ENCODE measurements around the gene PUDP.
A peak's percentile ranks its signal among the peaks of the same experiment; 100 is the strongest.

Gene PUDP

DNA sequence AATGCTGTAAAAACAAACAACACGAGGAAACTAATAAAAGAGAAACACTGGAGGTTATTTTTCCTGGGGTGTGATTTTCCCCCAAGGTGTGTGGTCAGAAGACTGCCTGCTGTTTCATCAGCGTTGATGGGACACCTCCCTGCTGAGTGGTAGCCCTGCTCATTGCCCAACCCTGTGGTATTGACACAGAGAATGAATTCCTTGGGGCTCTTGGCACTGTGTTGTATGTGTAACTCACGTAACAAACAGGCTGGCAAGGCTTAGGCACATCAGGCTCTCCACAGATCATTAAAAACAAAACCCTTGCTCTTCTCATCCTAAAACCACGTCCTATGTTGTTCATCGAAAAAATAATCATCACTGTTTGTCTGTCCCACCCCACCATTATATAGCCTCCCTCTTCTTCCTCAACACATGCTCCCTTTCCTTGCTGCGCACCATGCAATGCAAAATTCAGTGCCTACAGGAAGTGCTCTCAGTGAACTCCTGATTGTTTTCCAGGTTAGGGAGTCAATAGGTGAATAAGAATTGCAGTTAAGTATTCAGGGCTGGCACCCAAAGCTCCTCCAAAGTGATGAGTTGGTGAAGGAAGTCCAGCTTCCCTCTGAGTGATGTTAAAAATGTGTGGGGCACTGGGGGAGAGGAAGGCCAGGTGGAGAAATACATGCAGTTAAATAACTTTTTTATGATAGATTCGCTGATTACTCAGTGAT is 11.4 kb upstream of the PUDP start:
- H3K4me3 ChIP-seq (ENCODE audit: control insufficient read depth in 1 of 7, extremely low read depth in 1 of 7, insufficient read depth in 4 of 7, low read depth in 2 of 7, low read length in 6 of 7): no peak overlapping the region
- WGBS (ENCODE audit: insufficient coverage): 92% methylated on average over 6 of the region's 7 CpGs
- H3K36me3 ChIP-seq (ENCODE audit: control insufficient read depth in 4 of 4, insufficient read depth in 4 of 4, low read length in 3 of 4): no peaks in the 10 kb centered on the region
- CTCF ChIA-PET: no interaction called here
- H3K27me3 ChIP-seq (replicated peaks in 2 of 5; ENCODE audit: control insufficient read depth in 4 of 5, insufficient read depth in 5 of 5, low read length in 4 of 5): peaks cover 0 to 2% (median 0%) of the 10 kb centered on the region in 5 experiments
- no peak for DNase-seq
- POLR2A ChIA-PET: no interaction called here
- no peaks in the 10 kb centered on the region for H3K9me3 ChIP-seq (ENCODE audit: control extremely low read depth in 1 of 5, control insufficient read depth in 4 of 5, insufficient read depth in 2 of 5, low read depth in 1 of 5, low read length in 4 of 5)
- no peak overlapping the region for H3K27ac ChIP-seq (ENCODE audit: insufficient read depth in 1 of 2, low read depth in 1 of 2, low read length in 2 of 2, poor library complexity in 1 of 2, severe bottlenecking in 2 of 2)
- H3K4me1 ChIP-seq (ENCODE audit: control extremely low read depth in 1 of 4, control insufficient read depth in 4 of 4, insufficient read depth in 4 of 4, low read length in 3 of 4): no peaks in the 10 kb centered on the region

DNA sequence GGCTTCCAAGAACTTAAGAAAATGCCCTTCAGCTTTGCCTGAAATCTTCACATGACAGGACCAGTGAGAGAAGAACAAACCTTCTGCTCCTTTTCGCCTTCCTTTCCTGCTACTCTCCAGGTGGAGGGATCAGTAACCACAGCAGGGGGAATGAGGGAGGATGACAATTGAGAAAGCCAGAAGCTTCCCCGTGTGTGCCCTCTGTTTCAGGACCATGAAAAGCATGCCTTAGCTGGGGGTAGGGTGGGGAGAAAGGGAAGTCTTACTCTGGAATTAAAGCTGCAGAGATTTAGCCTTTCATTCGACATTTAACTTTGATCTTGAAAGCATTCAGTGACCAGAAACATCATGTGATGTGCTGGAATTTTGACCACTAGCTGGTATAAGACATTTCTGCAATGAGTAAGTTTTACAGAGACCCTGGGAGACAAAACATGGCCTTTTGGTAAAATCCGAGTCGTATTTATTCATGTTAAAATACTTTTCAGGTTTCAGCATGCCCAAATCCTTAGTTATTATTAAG is 10.6 kb upstream of the PUDP start:
- Histone ChIP-seq H3K27me3 (replicated peaks in 2 of 5; ENCODE audit: control insufficient read depth in 4 of 5, insufficient read depth in 5 of 5, low read length in 4 of 5) (peaks cover 0 to 4% (median 0%) of the 10 kb centered on the region in 5 experiments), H3K27ac (ENCODE audit: insufficient read depth in 1 of 2, low read depth in 1 of 2, low read length in 2 of 2, poor library complexity in 1 of 2, severe bottlenecking in 2 of 2) (no peak overlapping the region), H3K4me1 (ENCODE audit: control extremely low read depth in 1 of 4, control insufficient read depth in 4 of 4, insufficient read depth in 4 of 4, low read length in 3 of 4) (no peaks in the 10 kb centered on the region), H3K36me3 (ENCODE audit: control insufficient read depth in 4 of 4, insufficient read depth in 4 of 4, low read length in 3 of 4) (no peaks in the 10 kb centered on the region), H3K9me3 (ENCODE audit: control extremely low read depth in 1 of 5, control insufficient read depth in 4 of 5, insufficient read depth in 2 of 5, low read depth in 1 of 5, low read length in 4 of 5) (no peaks in the 10 kb centered on the region), H3K4me3 (ENCODE audit: control insufficient read depth in 1 of 7, extremely low read depth in 1 of 7, insufficient read depth in 4 of 7, low read depth in 2 of 7, low read length in 6 of 7) (no peak overlapping the region)
- ChIA-PET CTCF (no interaction called here), POLR2A (no interaction called here)
- no peak for DNase-seq
- WGBS (ENCODE audit: insufficient coverage): 67% methylated on average over 2 of the region's 5 CpGs

DNA sequence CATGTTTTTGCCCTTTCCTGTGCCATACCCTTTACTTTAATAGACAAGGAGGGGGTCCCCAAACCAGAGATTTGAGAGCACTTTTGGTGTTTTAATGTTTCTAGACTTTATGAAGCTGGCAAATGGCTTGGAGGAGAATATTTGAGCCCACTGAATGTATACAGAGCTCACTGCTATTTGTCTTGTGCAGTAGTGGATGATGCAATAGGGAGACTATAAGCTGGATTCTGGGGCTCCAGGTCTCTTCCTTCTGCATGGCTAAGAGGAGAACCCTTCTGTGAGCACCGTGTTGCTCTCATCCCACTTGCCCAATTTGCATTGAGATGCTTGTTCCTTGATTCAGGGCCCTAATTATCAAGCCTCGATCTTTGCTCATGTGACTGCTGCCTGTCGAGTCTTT is 8.9 kb upstream of the PUDP start:
- Histone ChIP-seq H3K9me3 (ENCODE audit: control extremely low read depth in 1 of 5, control insufficient read depth in 4 of 5, insufficient read depth in 2 of 5, low read depth in 1 of 5, low read length in 4 of 5) (no peaks in the 10 kb centered on the region), H3K4me3 (ENCODE audit: control insufficient read depth in 1 of 7, extremely low read depth in 1 of 7, insufficient read depth in 4 of 7, low read depth in 2 of 7, low read length in 6 of 7) (no peak overlapping the region), H3K27me3 (replicated peaks in 2 of 5; ENCODE audit: control insufficient read depth in 4 of 5, insufficient read depth in 5 of 5, low read length in 4 of 5) (peaks cover 0 to 4% (median 0%) of the 10 kb centered on the region in 5 experiments), H3K27ac (ENCODE audit: insufficient read depth in 1 of 2, low read depth in 1 of 2, low read length in 2 of 2, poor library complexity in 1 of 2, severe bottlenecking in 2 of 2) (no peak overlapping the region), H3K36me3 (ENCODE audit: control insufficient read depth in 4 of 4, insufficient read depth in 4 of 4, low read length in 3 of 4) (no peaks in the 10 kb centered on the region), H3K4me1 (ENCODE audit: control extremely low read depth in 1 of 4, control insufficient read depth in 4 of 4, insufficient read depth in 4 of 4, low read length in 3 of 4) (no peaks in the 10 kb centered on the region)
- 90% methylated on average over 3 of the region's 3 CpGs for WGBS (ENCODE audit: insufficient coverage)
- POLR2A ChIA-PET: no interaction called here
- CTCF ChIA-PET: no interaction called here
- DNase-seq: no peak

DNA sequence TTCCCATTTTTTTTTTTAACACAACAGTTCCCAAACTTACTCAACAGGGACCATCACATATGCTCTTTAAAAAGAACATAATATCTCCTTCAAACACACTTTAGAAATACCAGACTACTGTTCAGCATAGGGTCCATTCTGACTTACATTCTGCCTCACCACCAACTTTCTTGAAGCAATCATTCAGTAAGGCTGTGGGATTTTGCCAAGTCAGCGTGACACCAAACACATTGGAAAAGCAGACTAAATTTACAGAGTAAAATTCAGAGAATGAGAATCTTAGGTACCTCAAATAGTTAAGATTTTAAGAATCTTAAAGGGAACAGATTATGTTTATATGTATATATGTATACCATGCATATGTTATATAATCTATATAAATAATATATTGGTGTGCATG is 7.2 kb upstream of the PUDP start:
- peaks cover 0 to 4% (median 0%) of the 10 kb centered on the region in 5 experiments for H3K27me3 ChIP-seq (replicated peaks in 2 of 5; ENCODE audit: control insufficient read depth in 4 of 5, insufficient read depth in 5 of 5, low read length in 4 of 5)
- no peaks in the 10 kb centered on the region for H3K9me3 ChIP-seq (ENCODE audit: control extremely low read depth in 1 of 5, control insufficient read depth in 4 of 5, insufficient read depth in 2 of 5, low read depth in 1 of 5, low read length in 4 of 5)
- no peak overlapping the region for H3K27ac ChIP-seq (ENCODE audit: insufficient read depth in 1 of 2, low read depth in 1 of 2, low read length in 2 of 2, poor library complexity in 1 of 2, severe bottlenecking in 2 of 2)
- no peak overlapping the region for H3K4me3 ChIP-seq (ENCODE audit: control insufficient read depth in 1 of 7, extremely low read depth in 1 of 7, insufficient read depth in 4 of 7, low read depth in 2 of 7, low read length in 6 of 7)
- H3K36me3 ChIP-seq (ENCODE audit: control insufficient read depth in 4 of 4, insufficient read depth in 4 of 4, low read length in 3 of 4): no peaks in the 10 kb centered on the region
- ChIA-PET POLR2A (no interaction called here), CTCF (interaction anchor here (0.7 kb wide), 1 partner anchor 35 kb away, joined by 3 read pairs; no protein-coding TSS in a partner anchor)
- no CpG with 5 or more reads among the region's 1 CpG for WGBS (ENCODE audit: insufficient coverage)
- no peaks in the 10 kb centered on the region for H3K4me1 ChIP-seq (ENCODE audit: control extremely low read depth in 1 of 4, control insufficient read depth in 4 of 4, insufficient read depth in 4 of 4, low read length in 3 of 4)
- no peak for DNase-seq

DNA sequence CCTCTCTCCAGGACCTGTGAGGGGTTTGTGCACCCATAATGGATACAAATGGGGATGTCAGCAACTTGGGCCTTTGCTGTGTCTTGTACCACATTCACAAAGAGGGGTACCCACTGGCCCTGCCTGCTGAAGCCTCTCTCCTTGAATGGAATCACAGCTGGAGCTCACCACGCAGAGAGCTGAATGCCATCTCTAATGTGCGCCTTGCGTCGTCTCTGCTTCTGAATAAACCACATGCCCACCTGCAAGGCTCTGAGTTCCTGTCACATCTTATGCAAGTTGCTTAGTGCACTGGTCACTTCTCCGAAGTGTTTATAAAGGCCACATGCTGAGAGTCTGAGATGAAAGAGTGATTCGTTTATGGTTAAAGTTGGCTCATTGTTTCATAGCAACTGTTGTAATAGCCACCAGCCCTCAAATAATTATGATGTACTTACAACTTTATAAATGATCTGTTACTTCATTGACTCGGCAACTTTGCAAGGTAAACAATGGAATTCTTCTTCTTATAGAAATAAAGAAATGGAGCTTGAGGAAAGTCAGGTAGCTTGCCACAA is 6.2 kb upstream of the PUDP start:
- WGBS (ENCODE audit: insufficient coverage): 91% methylated on average over 6 of the region's 7 CpGs
- ChIA-PET CTCF (interaction anchor here (0.7 kb wide), 1 partner anchor 34 kb away, joined by 3 read pairs; no protein-coding TSS in a partner anchor), POLR2A (no interaction called here)
- Histone ChIP-seq H3K36me3 (ENCODE audit: control insufficient read depth in 4 of 4, insufficient read depth in 4 of 4, low read length in 3 of 4) (no peaks in the 10 kb centered on the region), H3K4me1 (ENCODE audit: control extremely low read depth in 1 of 4, control insufficient read depth in 4 of 4, insufficient read depth in 4 of 4, low read length in 3 of 4) (no peaks in the 10 kb centered on the region), H3K4me3 (ENCODE audit: control insufficient read depth in 1 of 7, extremely low read depth in 1 of 7, insufficient read depth in 4 of 7, low read depth in 2 of 7, low read length in 6 of 7) (no peak overlapping the region), H3K27ac (ENCODE audit: insufficient read depth in 1 of 2, low read depth in 1 of 2, low read length in 2 of 2, poor library complexity in 1 of 2, severe bottlenecking in 2 of 2) (no peak overlapping the region), H3K27me3 (replicated peaks in 2 of 5; ENCODE audit: control insufficient read depth in 4 of 5, insufficient read depth in 5 of 5, low read length in 4 of 5) (peaks cover 0 to 4% (median 0%) of the 10 kb centered on the region in 5 experiments), H3K9me3 (ENCODE audit: control extremely low read depth in 1 of 5, control insufficient read depth in 4 of 5, insufficient read depth in 2 of 5, low read depth in 1 of 5, low read length in 4 of 5) (no peaks in the 10 kb centered on the region)
- DNase-seq: no peak

DNA sequence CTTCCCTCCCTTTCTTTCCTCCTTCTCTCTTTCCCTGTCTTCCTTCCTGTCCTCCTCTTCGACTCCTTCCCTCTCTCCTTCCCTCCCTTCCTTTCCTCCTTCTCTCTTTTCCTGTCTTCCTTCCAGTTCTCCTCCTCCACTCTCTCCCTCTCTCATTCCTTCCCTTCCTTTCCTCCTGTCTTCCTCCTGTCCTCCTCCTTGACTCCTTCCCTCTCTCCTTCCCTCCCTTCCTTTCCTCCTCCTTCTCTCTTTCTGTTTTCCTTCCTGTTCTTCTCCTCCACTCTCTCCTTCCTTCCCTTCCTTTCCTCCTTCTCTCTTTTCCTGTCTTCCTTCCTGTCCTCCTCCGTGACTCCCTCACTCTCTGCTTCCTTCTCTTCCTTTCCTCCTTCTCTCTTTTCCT is 5.3 kb upstream of the PUDP start:
- peaks cover 0 to 1% (median 0%) of the 10 kb centered on the region in 4 experiments for H3K4me1 ChIP-seq (ENCODE audit: control extremely low read depth in 1 of 4, control insufficient read depth in 4 of 4, insufficient read depth in 4 of 4, low read length in 3 of 4)
- POLR2A ChIA-PET: no interaction called here
- H3K27me3 ChIP-seq (replicated peaks in 2 of 5; ENCODE audit: control insufficient read depth in 4 of 5, insufficient read depth in 5 of 5, low read length in 4 of 5): peaks cover 0 to 4% (median 0%) of the 10 kb centered on the region in 5 experiments
- 73% methylated on average over 2 of the region's 2 CpGs for WGBS (ENCODE audit: insufficient coverage)
- no peaks in the 10 kb centered on the region for H3K36me3 ChIP-seq (ENCODE audit: control insufficient read depth in 4 of 4, insufficient read depth in 4 of 4, low read length in 3 of 4)
- no peak for DNase-seq
- CTCF ChIA-PET: no interaction called here
- H3K9me3 ChIP-seq (ENCODE audit: control extremely low read depth in 1 of 5, control insufficient read depth in 4 of 5, insufficient read depth in 2 of 5, low read depth in 1 of 5, low read length in 4 of 5): no peaks in the 10 kb centered on the region
- H3K4me3 ChIP-seq (ENCODE audit: control insufficient read depth in 1 of 7, extremely low read depth in 1 of 7, insufficient read depth in 4 of 7, low read depth in 2 of 7, low read length in 6 of 7): no peak overlapping the region
- H3K27ac ChIP-seq (ENCODE audit: insufficient read depth in 1 of 2, low read depth in 1 of 2, low read length in 2 of 2, poor library complexity in 1 of 2, severe bottlenecking in 2 of 2): no peak overlapping the region

DNA sequence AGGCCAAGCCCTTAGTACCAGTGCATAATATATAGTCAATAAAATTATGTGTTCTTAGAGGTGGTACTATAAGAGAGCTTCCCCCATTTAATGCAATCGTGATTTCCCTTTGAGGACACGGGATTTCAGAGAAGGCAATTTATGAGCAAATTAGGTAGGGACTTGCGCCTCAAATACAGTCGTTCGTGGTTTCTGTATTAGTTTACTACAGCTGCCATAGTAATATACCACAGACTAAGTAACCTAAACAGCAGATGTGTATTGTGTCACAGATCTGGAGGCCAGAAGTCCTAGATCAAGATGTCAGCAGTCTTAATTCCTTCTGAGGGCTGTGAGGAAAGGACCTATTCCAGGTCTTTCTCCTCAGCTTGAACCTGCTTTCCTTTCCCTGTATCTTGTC is 1.5 kb upstream of the PUDP start:
- Histone ChIP-seq H3K9me3 (ENCODE audit: control extremely low read depth in 1 of 5, control insufficient read depth in 4 of 5, insufficient read depth in 2 of 5, low read depth in 1 of 5, low read length in 4 of 5) (no peaks in the 10 kb centered on the region), H3K4me1 (ENCODE audit: control extremely low read depth in 1 of 4, control insufficient read depth in 4 of 4, insufficient read depth in 4 of 4, low read length in 3 of 4) (peaks cover 0 to 14% (median 5%) of the 10 kb centered on the region in 4 experiments), H3K4me3 (ENCODE audit: control insufficient read depth in 1 of 7, extremely low read depth in 1 of 7, insufficient read depth in 4 of 7, low read depth in 2 of 7, low read length in 6 of 7) (no peak overlapping the region), H3K36me3 (ENCODE audit: control insufficient read depth in 4 of 4, insufficient read depth in 4 of 4, low read length in 3 of 4) (no peaks in the 10 kb centered on the region), H3K27ac (ENCODE audit: insufficient read depth in 1 of 2, low read depth in 1 of 2, low read length in 2 of 2, poor library complexity in 1 of 2, severe bottlenecking in 2 of 2) (no peak overlapping the region), H3K27me3 (replicated peaks in 2 of 5; ENCODE audit: control insufficient read depth in 4 of 5, insufficient read depth in 5 of 5, low read length in 4 of 5) (peaks cover 0 to 2% (median 0%) of the 10 kb centered on the region in 5 experiments)
- DNase-seq: peak in 2 of 3 donors; percentile 32 to 45
- 94% methylated on average over 3 of the region's 5 CpGs for WGBS (ENCODE audit: insufficient coverage)
- CTCF ChIA-PET: interaction anchor here (0.7 kb wide), 1 partner anchor 82 kb away, joined by 3 read pairs; no protein-coding TSS in a partner anchor
- POLR2A ChIA-PET: no interaction called here
